B cell (primary cell): ENCODE data around the gene VWA5B2. TPM values are rescaled to one million over a fixed set of nuclear protein-coding genes. Genes with fewer than 3 reads are reported as not detected.
"Not testable (repeated sequence)": the region's sequence is repeated elsewhere in the genome, so short reads cannot be mapped to it uniquely, and the experiment has no call there.

Experiments used
- ATAC-seq: fragments of 200-7000 bp; cut with Tn5 transposase; one replicate; pipeline ENCODE4 v1.10.0; 2021; ENCODE audit warnings: low read depth, mild to moderate bottlenecking, moderate number of reproducible peaks, moderate library complexity
- CTCF ChIA-PET: fragments of 350-600 bp; sonication (Branson Sonifier 250); formaldehyde crosslinking; loops from one replicate; lab custom pipeline; 2021; ENCODE audit warnings: antibody characterized with exemption, inconsistent platforms; lab: Charles Lee
- POLR2A ChIA-PET: fragments of 350-600 bp; sonication (Branson Sonifier 250); formaldehyde crosslinking; loops from one replicate; lab custom pipeline; 2021; ENCODE audit warnings: antibody characterized with exemption; lab: Charles Lee
- DNase-seq: peaks from one replicate; pipeline ENCODE4 v3.0.0; 2013
- H2AFZ ChIP-seq: 2 replicates; pipeline ENCODE4 v1.6.1; 2012; ENCODE audit warnings: mild to moderate bottlenecking, low read depth, low read length; ENCODE audit not compliant: insufficient read depth, poor library complexity, severe bottlenecking
- H3K27ac ChIP-seq, 2 donors: 1 replicate in 1 of 2; 2 replicates in 1 of 2; pipeline ENCODE4 v1.5.1; 2012 to 2013; ENCODE audit warnings: low read length in 2 of 2, mild to moderate bottlenecking in 2 of 2, moderate library complexity in 1 of 2
- H3K27me3 ChIP-seq, 4 experiments: fragments of 200-600 bp in 1 of 4; sonication (generic) in 1 of 4; replicated peaks in 1 of 4; 1 replicate in 2 of 4; 2 replicates in 2 of 4; pipeline versions ENCODE4 v1.6.1 to v1.7.0; 2013 to 2016; ENCODE audit warnings: low read length in 3 of 4, mild to moderate bottlenecking in 2 of 4, mixed read lengths in 1 of 4, moderate library complexity in 1 of 4; ENCODE audit not compliant: insufficient read depth in 4 of 4, control insufficient read depth in 3 of 4; ENCODE audit errors: control extremely low read depth in 1 of 4
- H3K36me3 ChIP-seq, 2 experiments: replicated peaks in 1 of 2; 1 replicate in 1 of 2; 2 replicates in 1 of 2; pipeline versions ENCODE4 v1.6.1 to v1.7.1; 2013; ENCODE audit warnings: low read length in 1 of 2; ENCODE audit not compliant: insufficient read depth in 2 of 2, control insufficient read depth in 1 of 2; ENCODE audit errors: control extremely low read depth in 1 of 2, extremely low read depth in 1 of 2
- H3K4me1 ChIP-seq, 2 donors: fragments of 200-600 bp in 1 of 2; sonication (generic) in 1 of 2; 1 replicate in 1 of 2; 2 replicates in 1 of 2; pipeline versions ENCODE4 v1.5.1 to v1.6.1; 2013 to 2017; ENCODE audit warnings: low read length in 2 of 2; ENCODE audit not compliant: control insufficient read depth in 2 of 2, insufficient read depth in 2 of 2
- H3K4me2 ChIP-seq: replicated peaks from 2 replicates; pipeline ENCODE3; 2012; ENCODE audit warnings: mild to moderate bottlenecking, low read depth, low read length; ENCODE audit not compliant: poor library complexity, severe bottlenecking
- H3K4me3 ChIP-seq, 5 experiments: fragments of 200-600 bp in 1 of 5; sonication (generic) in 1 of 5; 1 replicate in 3 of 5; 2 replicates in 2 of 5; pipeline versions ENCODE4 v1.5.1 to v1.7.0; 2011 to 2016; ENCODE audit warnings: low read length in 4 of 5, mild to moderate bottlenecking in 4 of 5, low read depth in 2 of 5, control low read depth in 1 of 5, moderate library complexity in 1 of 5; ENCODE audit not compliant: insufficient read depth in 1 of 5; ENCODE audit errors: control extremely low read depth in 1 of 5, extremely low read depth in 1 of 5
- H3K79me2 ChIP-seq: fragments of 200-600 bp; sonication (generic); one replicate; pipeline ENCODE4 v1.6.0; 2016; ENCODE audit warnings: low read length; ENCODE audit not compliant: control insufficient read depth, insufficient read depth
- H3K9ac ChIP-seq: fragments of 200-600 bp; sonication (generic); 2 replicates; pipeline ENCODE4 v1.6.1; 2017; ENCODE audit warnings: mild to moderate bottlenecking, low read length, moderate library complexity
- H3K9me3 ChIP-seq, 3 donors: one replicate each; pipeline versions ENCODE4 v1.6.1 to v1.7.1; 2013; ENCODE audit warnings: low read length in 2 of 3; ENCODE audit not compliant: control insufficient read depth in 2 of 3, insufficient read depth in 1 of 3; ENCODE audit errors: control extremely low read depth in 1 of 3
- H4K20me1 ChIP-seq: 2 replicates; pipeline ENCODE4 v1.6.0; 2012; ENCODE audit warnings: mild to moderate bottlenecking, low read length; ENCODE audit not compliant: insufficient read depth, control insufficient read depth, poor library complexity, severe bottlenecking
- H3K27ac Mint-ChIP-seq: one replicate; pipeline ENCODE4 v1.8.0; 2021; ENCODE audit warnings: mixed read lengths
- H3K27me3 Mint-ChIP-seq: one replicate; pipeline ENCODE4 v1.8.0; 2021; ENCODE audit warnings: mixed read lengths
- H3K4me1 Mint-ChIP-seq: one replicate; pipeline ENCODE4 v1.8.0; 2021; ENCODE audit warnings: mixed read lengths
- H3K4me3 Mint-ChIP-seq: one replicate; pipeline ENCODE4 v1.8.0; 2021; ENCODE audit warnings: mixed read lengths
- H3K9me3 Mint-ChIP-seq: one replicate; pipeline ENCODE4 v1.8.0; 2022; ENCODE audit warnings: mixed read lengths; ENCODE audit not compliant: insufficient read depth
- CTCF ChIP-seq: fragments of 200-600 bp; IDR thresholded peaks from one replicate; pipeline ENCODE4 v1.8.0; 2022; ENCODE audit warnings: antibody characterized with exemption, mild to moderate bottlenecking
- EZH2 ChIP-seq: IDR thresholded peaks from 2 replicates; pipeline ENCODE4 v1.6.1; 2012; ENCODE audit warnings: borderline replicate concordance, low read depth, mild to moderate bottlenecking, moderate library complexity, low read length; ENCODE audit not compliant: insufficient read depth, poor library complexity, severe bottlenecking
- WGBS: methylation state at CpG from one replicate; pipeline ENCODE4 v1.1.5; 2013; ENCODE audit warnings: missing lambda C conversion rate; ENCODE audit not compliant: insufficient coverage; 5-methylcytosine and 5-hydroxymethylcytosine counted together
- intact Hi-C: fragments of 100-400 bp; cut with micrococcal nuclease; formaldehyde crosslinking; loops from one replicate; pipeline ENCODE4 v1.10.0; 2022
- polyA plus RNA-seq: library from polyadenylated mRNA; depleted of rRNA; stranded (reverse); fragments of >200 nt; gene quantifications from 2 replicates; pipeline ENCODE4 v1.2.3, GENCODE V29; 2012
- total RNA-seq, 2 donors: library from RNA; stranded (reverse); fragments of 120-200 nt in 1 of 2; gene quantifications; 1 replicate in 1 of 2; 2 replicates in 1 of 2; pipeline versions ENCODE4 v1.2.3 to v1.2.4, GENCODE V29; 2013 to 2022

Gene VWA5B2
- total and polyA plus RNA-seq, 2 donors (not counting 1 experiment from before 2014, with no cell fraction given): 0.10 to 0.37 TPM

DNA sequence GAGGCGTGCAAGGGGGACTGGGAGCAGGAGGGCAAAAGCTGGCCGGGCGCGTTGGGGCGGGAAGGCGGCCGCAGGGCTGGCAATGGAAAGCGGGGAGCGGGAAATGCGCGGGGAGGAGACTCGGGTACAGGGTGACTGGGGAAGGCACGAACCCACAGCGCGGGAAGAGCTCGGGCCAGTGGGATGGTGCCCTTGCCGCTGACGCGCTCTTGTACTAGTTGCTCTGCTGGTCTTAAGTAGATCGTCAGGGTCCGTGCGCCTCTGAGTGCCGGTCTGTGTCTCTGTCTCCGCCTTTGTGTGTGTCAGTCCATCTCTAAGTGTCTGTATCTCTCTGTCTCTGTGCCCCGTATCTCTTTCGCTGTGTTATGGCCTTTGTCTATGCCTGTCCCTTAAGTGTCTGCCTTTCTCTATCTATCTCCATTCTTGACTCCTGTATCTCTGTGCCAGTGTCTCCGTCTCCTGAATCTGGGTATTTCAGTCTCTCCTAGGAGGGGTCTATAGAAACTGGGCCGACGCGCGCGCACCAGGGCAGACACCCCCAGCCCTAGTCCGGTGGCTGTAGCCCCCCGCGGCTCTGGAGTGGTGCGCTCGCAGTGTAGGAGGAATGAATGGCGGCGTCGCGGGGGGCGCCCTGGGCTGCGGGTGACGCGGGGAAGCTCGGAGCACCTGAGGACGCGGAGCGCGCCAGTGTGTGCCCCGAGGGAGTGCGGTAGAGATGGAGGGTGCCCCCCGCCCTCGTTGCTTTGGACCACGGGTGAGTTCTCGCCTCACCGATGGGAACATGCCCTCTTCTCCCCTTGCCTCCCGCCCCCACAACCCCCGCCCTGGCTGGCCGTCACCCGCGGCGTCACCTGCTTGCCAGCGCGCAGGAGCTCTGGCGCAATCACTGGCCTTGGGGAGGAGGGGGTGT lies 32.7 kb downstream of the VWA5B2 start:
- CTCF ChIA-PET: interaction anchor here (1.3 kb wide), 1 partner anchor 263 kb away, joined by 3 read pairs; no protein-coding TSS in a partner anchor
- ATAC-seq (peak; percentile 10), DNase-seq (peak; percentile 48)
- intact Hi-C loops: no loop called here
- Histone ChIP-seq H2AFZ (peak overlapping the region; percentile 60), H3K4me2 (peak overlapping the region; percentile 96), H3K27ac (no peak overlapping the region), H3K9ac (peak overlapping the region; percentile 55), H3K4me3 (peak overlapping the region in 4 of 5 experiments; percentile 28 to 67 (median 46)), H3K27me3 (peaks cover 0 to 69% (median 29%) of the 10 kb centered on the region in 4 experiments), H3K4me1 (peaks cover 27% of the 10 kb centered on the region in 2 donors), H3K36me3 (no peaks in the 10 kb centered on the region), H3K79me2 (no peaks in the 10 kb centered on the region), H3K9me3 (peaks cover 0 to 4% (median 0%) of the 10 kb centered on the region in 3 donors), H4K20me1 (peaks cover 7% of the 10 kb centered on the region)
- WGBS: 6% methylated on average over 55 of the region's 66 CpGs
- H3K27ac Mint-ChIP-seq: no peak overlapping the region
- no peak for TF ChIP-seq CTCF
- no peak for TF ChIP-seq EZH2
- H3K4me1 Mint-ChIP-seq: peaks cover 24% of the 10 kb centered on the region
- POLR2A ChIA-PET: no interaction called here
- H3K4me3 Mint-ChIP-seq: peak overlapping the region; percentile 83
- peaks cover 1% of the 10 kb centered on the region for H3K9me3 Mint-ChIP-seq
- H3K27me3 Mint-ChIP-seq: peaks cover 51% of the 10 kb centered on the region

GRCh38 chr3:184262764-184263179 lies 33.4 kb downstream of the VWA5B2 start:
- Histone ChIP-seq H3K9me3 (peaks cover 0 to 4% (median 0%) of the 10 kb centered on the region in 3 donors), H3K27ac (no peak overlapping the region), H3K4me2 (peak overlapping the region; percentile 96), H3K4me1 (peaks cover 27% of the 10 kb centered on the region in 2 donors), H2AFZ (no peak overlapping the region), H4K20me1 (peaks cover 7% of the 10 kb centered on the region), H3K4me3 (no peak overlapping the region), H3K9ac (no peak overlapping the region), H3K36me3 (no peaks in the 10 kb centered on the region), H3K27me3 (peaks cover 0 to 69% (median 29%) of the 10 kb centered on the region in 4 experiments), H3K79me2 (no peaks in the 10 kb centered on the region)
- H3K27ac Mint-ChIP-seq: no peak overlapping the region
- no peak for ATAC-seq
- WGBS: 20% methylated on average over 10 of the region's 15 CpGs
- intact Hi-C loops: no loop called here
- peaks cover 53% of the 10 kb centered on the region for H3K27me3 Mint-ChIP-seq
- no peak for DNase-seq
- no peak for TF ChIP-seq CTCF
- TF ChIP-seq EZH2: no peak
- CTCF ChIA-PET: no interaction called here
- peaks cover 4% of the 10 kb centered on the region for H3K9me3 Mint-ChIP-seq
- peaks cover 24% of the 10 kb centered on the region for H3K4me1 Mint-ChIP-seq
- POLR2A ChIA-PET: no interaction called here
- H3K4me3 Mint-ChIP-seq: peak overlapping the region; percentile 72

DNA sequence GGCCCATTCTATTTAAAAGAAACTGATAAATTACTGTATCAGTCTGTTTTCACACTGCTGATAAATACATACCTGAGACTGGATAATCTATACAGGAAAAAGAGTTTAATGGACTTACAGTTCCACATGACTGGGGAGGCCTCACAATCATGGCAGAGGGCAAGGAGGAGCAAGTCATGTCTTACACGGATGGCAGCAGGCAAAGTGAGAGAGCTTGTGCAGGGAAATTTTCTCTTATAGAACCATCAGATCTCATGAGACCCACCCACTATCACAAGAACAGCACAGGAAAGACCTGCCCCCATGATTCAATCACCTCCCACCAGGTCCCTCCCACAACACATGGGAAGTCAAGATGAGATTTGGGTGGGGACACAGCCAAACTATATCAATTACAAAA lies 37.9 kb downstream of the VWA5B2 start:
- H3K4me3 ChIP-seq, H3K27ac Mint-ChIP-seq, POLR2A ChIA-PET, CTCF ChIA-PET, H2AFZ ChIP-seq, H3K4me1 Mint-ChIP-seq, H3K4me1 ChIP-seq, H4K20me1 ChIP-seq, DNase-seq, H3K4me3 Mint-ChIP-seq, H3K27ac ChIP-seq, H3K79me2 ChIP-seq, ATAC-seq, H3K4me2 ChIP-seq, H3K9me3 ChIP-seq, H3K9ac ChIP-seq, intact Hi-C loops, H3K36me3 ChIP-seq, H3K9me3 Mint-ChIP-seq: not testable (repeated sequence)
- H3K27me3 ChIP-seq: peaks cover 0 to 43% (median 18%) of the 10 kb centered on the region in 4 experiments
- WGBS: no CpG with 5 or more reads among the region's 1 CpG
- peaks cover 43% of the 10 kb centered on the region for H3K27me3 Mint-ChIP-seq
